ENCODE measurements around the gene S1PR3. TPM values are rescaled to one million over a fixed set of nuclear protein-coding genes. Genes with fewer than 3 reads are reported as not detected.

Gene S1PR3
- total RNA-seq, 1 donor from 2014 or later: 37.9 TPM

GRCh38 chr9:88949425-88949824, 41.8 kb upstream of the S1PR3 start:
- Mint-ChIP-seq H3K27ac (no peak overlapping the region), H3K9me3 (no peaks in the 10 kb centered on the region), H3K36me3 (no peaks in the 10 kb centered on the region), H3K4me3 (peak overlapping the region; percentile 12), H3K4me1 (ENCODE audit: unreplicated experiment) (peaks cover 58% of the 10 kb centered on the region), H3K27me3 (no peaks in the 10 kb centered on the region)
- TF ChIP-seq CTCF (conservative IDR thresholded peaks at IDR 0.05): no peak
- peak; percentile 60 for DNase-seq (ENCODE audit: extremely low spot score, unreplicated experiment)

- no peaks in the 10 kb centered on the region for H3K27me3 Mint-ChIP-seq
- H3K27ac Mint-ChIP-seq: no peak overlapping the region
- no peak for TF ChIP-seq CTCF (conservative IDR thresholded peaks at IDR 0.05)
- no peaks in the 10 kb centered on the region for H3K36me3 Mint-ChIP-seq
- no peaks in the 10 kb centered on the region for H3K9me3 Mint-ChIP-seq
- peaks cover 58% of the 10 kb centered on the region for H3K4me1 Mint-ChIP-seq (ENCODE audit: unreplicated experiment)
- peak overlapping the region; percentile 12 for H3K4me3 Mint-ChIP-seq
- no peak for DNase-seq (ENCODE audit: extremely low spot score, unreplicated experiment)
These were observed 41.3 kb upstream of the S1PR3 start for GRCh38 chr9:88949961-88950340.

- no peak for TF ChIP-seq CTCF (conservative IDR thresholded peaks at IDR 0.05)
- DNase-seq (ENCODE audit: extremely low spot score, unreplicated experiment): no peak
- no peaks in the 10 kb centered on the region for H3K27me3 Mint-ChIP-seq
- H3K36me3 Mint-ChIP-seq: no peaks in the 10 kb centered on the region
- peak overlapping the region; percentile 0 for H3K27ac Mint-ChIP-seq
- H3K4me3 Mint-ChIP-seq: peak overlapping the region; percentile 20
- no peaks in the 10 kb centered on the region for H3K9me3 Mint-ChIP-seq
- peaks cover 58% of the 10 kb centered on the region for H3K4me1 Mint-ChIP-seq (ENCODE audit: unreplicated experiment)
These were observed 40.7 kb upstream of the S1PR3 start for GRCh38 chr9:88950341-88951154.

- Mint-ChIP-seq H3K9me3 (no peaks in the 10 kb centered on the region), H3K27ac (no peak overlapping the region), H3K4me1 (ENCODE audit: unreplicated experiment) (peaks cover 57% of the 10 kb centered on the region), H3K27me3 (no peaks in the 10 kb centered on the region), H3K4me3 (no peak overlapping the region), H3K36me3 (no peaks in the 10 kb centered on the region)
- DNase-seq (ENCODE audit: extremely low spot score, unreplicated experiment): no peak
- no peak for TF ChIP-seq CTCF (conservative IDR thresholded peaks at IDR 0.05)
These were observed 40.1 kb upstream of the S1PR3 start for GRCh38 chr9:88951155-88951542.

GRCh38 chr9:88952086-88952615, 39.1 kb upstream of the S1PR3 start:
- no peak overlapping the region for H3K4me3 Mint-ChIP-seq
- no peaks in the 10 kb centered on the region for H3K9me3 Mint-ChIP-seq
- no peaks in the 10 kb centered on the region for H3K36me3 Mint-ChIP-seq
- TF ChIP-seq CTCF (conservative IDR thresholded peaks at IDR 0.05): no peak
- H3K27me3 Mint-ChIP-seq: no peaks in the 10 kb centered on the region
- DNase-seq (ENCODE audit: extremely low spot score, unreplicated experiment): no peak
- H3K4me1 Mint-ChIP-seq (ENCODE audit: unreplicated experiment): peaks cover 50% of the 10 kb centered on the region
- no peak overlapping the region for H3K27ac Mint-ChIP-seq
